Right lung (tissue), 5 donors: ENCODE data around the gene AADACL3. TPM values are rescaled to one million over a fixed set of nuclear protein-coding genes. Genes with fewer than 3 reads are reported as not detected.
"Not testable (repeated sequence)": the region's sequence is repeated elsewhere in the genome, so short reads cannot be mapped to it uniquely, and the experiment has no call there.

Source experiments
- DNase-seq, 2 donors: peaks; one replicate each; pipeline ENCODE4 v3.0.0-alpha.2; 2013
- polyA plus RNA-seq, 5 donors: library from polyadenylated mRNA; unstranded; fragments of 120-200 nt; gene quantifications; one replicate each; pipeline versions ENCODE4 v1.2.1 to v1.2.3, GENCODE V29; 2013; ENCODE audit warnings: inconsistent platforms in 1 of 5, low replicate concordance in 1 of 5; ENCODE audit not compliant: insufficient read length in 5 of 5, insufficient read depth in 1 of 5

AADACL3 gene
- polyA plus RNA-seq, 5 donors: not detected

DNA sequence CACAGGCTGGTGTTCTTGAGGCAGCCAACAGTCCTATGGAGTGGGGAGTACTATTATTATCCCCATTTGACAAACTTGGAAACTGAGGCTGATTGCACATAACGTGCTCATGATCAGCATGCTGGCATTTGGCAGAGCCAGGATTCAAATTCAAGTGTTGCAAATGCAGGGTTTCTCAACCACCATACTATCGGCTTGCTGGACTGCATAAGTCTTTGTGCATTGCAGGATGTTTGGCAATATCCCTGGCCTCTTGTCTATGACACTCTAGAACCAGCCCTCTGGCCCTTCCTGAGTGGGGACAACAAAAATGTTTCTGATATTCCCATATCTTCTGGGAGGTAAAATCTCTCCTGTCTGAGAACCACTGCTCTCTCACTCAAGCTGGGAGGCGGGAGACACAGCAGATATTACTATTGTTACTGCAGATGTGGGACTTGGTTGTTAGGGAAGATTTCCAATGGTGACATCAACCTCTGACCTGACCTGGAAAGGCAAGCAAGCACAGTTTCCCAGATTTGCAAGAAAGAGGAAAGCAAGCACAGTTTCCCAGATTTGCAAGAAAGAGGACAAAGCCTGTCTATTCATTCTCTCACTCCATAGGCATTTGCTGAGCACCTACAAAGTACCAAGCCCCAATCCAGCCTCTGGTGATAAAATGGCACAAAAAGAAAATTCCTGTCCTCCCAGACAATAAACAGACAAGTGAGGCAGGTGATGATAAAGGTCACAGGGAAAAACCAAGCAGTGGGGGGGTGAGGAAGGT is 1.0 kb upstream of the AADACL3 start:
- DNase-seq: no peak

DNA sequence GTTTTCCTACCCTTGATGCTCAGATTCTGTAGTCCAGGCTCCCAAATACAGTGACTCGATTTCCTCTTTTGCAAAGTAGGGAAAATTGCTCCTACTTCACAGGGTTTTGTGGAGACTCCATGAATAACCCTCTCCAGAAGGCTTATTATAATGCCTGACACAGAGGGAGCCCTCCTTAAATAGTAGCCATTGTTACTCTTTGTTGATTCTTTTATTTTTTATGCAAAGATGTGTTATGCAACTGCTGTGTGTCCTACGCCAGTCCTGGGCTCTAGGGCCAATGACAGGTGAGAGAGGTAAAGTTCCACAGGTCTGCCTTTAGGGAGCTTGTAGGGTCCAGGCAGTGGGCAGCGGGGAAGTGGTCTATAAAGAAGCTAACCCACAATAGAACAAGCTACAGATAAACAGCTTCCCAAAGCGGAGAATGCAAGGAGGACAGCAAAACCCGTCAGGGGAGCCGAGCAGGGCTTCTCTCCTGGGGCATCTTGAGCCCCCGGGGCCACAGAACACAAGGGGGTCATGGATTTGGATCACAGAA is 1.5 kb downstream of the AADACL3 start:
- no peak for DNase-seq

DNA sequence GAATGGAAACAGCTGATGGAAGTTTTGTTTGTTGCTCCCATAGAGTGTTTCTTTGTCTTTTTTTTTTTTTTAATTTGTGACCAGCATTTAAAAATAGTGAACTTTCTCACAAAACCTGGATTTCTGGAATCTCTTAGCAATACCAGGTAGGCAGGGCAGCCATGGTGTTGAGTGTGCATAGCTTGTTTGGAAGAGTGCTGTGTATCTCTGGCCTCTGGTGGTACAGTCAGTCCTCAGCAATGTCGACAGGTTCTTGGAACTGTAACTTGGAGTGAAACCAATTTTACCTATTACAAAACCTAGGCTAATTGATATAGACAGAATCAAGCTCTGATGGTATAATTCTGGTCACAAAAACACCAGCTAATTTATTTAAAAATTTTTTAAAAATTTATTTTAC is 6.7 kb downstream of the AADACL3 start:
- no peak for DNase-seq

DNA sequence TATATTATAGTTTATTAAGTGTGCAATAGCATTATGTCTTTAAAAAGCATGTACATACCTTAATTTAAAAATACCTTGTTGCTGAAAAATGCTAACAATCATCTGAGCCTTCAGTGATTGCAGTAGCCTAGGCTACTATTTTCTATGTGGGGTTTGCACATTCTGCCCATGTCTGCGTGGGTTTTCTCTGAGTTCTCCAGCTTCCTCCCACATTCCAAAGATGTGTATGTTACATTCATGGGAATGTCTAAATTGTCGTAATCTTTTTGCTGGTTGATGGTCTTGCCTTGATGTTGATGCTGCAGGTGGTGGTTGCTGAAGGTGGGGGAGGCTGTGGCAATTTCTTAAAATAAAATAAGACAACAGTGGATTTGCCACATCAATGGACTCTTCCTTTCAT is 12.5 kb downstream of the AADACL3 start:
- no peak for DNase-seq

DNA sequence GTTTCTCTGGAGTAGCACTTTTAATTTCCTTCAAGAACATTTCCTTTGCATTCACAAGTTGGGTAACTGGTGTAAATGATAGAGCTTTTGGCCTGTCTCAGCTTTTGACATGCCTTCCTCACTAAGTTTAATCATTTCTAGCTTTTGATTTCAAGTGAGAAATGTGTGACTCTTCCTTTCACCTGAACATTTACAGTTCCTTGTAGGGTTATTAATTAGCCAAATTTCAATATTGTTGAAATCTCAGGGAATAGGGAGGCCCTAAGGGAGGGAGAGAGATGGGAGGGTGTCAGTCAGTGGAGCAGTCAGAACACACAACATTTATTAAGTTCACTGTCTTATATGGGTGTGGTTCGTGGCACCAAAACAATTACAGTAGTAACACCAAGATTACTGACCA is 14.2 kb downstream of the AADACL3 start:
- no peak for DNase-seq

DNA sequence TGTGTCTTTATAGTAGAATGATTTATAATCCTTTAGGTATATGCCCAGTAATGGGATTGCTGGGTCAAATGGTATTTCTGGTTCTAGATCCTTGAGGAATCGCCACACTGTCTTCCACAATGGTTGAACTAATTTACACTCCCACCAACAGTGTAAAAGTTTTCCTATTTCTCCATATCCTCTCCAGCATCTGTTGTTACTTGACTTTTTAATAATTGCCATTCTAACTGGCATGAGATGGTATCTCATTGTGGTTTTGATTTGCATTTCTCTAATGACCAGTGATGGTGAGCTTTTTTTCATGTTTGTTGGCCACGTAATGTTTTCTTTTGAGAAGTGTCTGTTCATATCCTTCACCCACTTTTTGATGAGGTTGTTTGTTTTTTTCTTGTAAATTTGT is 15.2 kb downstream of the AADACL3 start:
- DNase-seq: not testable (repeated sequence)

DNA sequence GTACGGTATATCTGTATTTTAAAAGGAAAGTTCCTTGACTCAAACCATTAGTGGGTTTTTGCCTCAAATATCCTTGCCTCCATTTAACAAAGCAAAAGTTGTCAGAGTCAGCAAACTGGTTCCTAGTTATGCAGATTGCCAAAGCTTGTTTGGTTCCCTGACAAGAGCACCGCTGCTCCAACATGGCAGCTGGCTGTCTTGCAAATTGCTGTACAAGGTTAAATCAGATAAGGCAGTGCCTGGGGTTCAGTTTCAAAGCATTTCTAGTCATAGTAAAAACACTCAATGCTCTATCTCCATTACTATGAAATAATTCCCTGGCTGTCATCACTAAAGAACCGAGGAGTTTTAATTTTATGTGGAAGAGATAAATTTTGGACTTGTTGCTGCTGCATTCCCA is 18.7 kb downstream of the AADACL3 start:
- no peak for DNase-seq

DNA sequence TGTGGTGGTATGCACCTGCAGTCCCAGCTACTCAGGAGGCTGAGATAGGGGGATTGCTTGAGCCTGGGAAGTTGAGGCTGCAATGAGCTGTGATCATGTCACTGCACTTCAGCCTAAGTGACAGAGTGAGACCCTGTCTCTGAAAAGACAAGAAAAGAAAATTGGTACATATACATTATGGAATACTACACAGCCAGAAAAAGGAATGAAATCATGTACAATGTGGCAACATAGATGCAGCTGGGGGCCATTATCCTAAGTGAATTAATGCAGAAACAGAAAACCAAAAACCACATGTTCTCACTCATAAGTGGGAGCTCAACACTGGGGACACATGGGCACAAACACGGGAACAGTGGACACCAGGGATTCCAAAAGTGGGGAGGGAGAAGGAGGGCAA is 23.0 kb downstream of the AADACL3 start:
- DNase-seq: no peak

DNA sequence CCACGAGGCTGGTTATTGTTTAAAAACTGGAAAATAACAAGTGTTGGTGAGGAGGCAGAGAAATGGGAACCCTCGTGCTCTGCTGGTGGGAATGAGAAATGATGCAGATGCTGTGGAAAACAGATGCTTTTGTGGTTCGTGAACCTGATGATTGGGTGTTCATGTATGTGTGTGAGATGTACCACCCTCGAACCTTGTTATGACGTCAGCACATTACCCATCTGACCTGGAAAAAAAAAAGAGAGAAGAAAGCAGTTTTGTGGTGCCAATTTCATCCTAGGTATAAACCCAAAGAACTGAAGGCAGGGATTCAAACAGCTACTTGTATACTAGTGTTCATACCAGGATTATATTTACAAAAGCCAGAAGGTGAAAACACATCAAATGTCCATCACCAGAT is 23.7 kb downstream of the AADACL3 start:
- no peak for DNase-seq

DNA sequence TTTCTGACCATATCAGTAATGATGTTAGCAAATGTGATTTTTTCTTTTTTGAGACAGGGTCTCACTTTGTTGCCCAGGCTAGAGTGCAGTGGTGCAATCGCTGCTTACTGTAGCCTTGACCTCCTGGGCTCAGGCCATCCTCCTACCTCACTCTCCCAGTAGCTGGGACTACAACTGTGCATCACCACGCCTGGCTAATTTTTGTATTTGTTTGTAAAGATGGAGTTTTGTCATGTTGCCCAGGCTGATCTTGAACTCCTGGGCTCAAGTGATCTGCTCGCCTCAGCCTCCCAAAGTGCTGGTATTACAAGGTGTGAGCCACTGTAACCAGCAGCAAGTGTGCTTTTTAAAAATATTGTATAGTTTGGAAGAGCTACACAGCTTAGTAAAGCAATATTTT is 26.0 kb downstream of the AADACL3 start:
- no peak for DNase-seq

DNA sequence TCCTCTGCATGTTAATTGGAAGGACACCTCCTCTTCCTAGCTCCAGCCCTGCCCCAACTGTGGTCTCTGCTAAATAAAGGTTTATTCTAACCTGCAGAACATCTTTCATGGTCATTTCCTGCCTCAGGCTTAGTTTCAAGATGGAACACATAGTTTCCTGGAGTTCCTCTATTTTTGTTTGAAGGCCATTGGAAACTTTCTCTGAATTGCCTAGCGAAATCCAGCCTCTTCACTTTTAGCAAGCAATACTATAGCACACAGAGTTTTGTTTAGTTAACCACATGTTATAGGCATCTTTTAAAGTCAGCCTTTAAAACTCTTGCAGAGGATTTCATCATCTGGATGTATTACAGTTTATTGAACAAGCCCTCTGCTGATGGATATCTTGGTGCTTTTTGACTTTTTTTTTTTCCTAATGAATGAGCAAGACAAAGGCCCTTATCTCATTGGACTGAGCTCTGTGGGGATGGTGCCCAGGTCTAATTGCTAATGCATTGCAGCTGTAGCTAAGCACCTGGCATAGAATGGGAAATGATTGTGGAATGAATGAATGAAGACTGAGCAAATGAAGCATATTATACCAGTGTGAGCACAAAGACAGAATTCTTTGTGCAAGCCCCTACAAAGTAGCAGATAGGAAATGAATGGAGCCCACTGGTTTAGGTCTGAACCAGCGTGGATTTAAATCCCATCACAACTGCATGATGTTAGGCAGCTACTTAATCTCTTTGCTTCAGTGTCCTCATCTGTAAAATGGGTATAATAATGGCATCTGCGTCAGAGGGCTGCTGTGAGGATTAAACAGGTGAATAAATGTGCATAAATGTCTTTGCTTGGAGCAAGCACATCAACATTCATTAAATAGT is 29.4 kb downstream of the AADACL3 start:
- no peak for DNase-seq

DNA sequence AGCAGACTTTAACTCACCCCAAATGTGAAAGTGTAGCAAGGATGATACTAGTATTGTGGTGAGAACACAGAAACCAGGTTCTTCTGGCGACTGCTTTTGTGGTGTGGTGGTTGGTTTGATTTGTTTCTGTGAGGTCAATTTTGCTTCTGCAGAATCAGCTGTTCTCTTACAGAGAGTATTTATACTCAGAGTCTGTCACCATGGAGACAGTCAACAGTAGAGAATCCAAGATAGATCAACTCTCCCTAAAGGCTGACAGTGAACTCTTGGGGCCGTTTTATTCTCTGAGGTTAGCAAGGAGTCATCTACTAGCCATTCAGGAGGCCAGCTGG is 30.0 kb downstream of the AADACL3 start, which contains the start of gene CFAP107:
Gene CFAP107 (plus strand): TSS at position 209 of the 332 bp plus-strand sequence. CDS start 231 bp downstream, outside the sequence.
- DNase-seq: peak in 1 of 2 donors; percentile 16

DNA sequence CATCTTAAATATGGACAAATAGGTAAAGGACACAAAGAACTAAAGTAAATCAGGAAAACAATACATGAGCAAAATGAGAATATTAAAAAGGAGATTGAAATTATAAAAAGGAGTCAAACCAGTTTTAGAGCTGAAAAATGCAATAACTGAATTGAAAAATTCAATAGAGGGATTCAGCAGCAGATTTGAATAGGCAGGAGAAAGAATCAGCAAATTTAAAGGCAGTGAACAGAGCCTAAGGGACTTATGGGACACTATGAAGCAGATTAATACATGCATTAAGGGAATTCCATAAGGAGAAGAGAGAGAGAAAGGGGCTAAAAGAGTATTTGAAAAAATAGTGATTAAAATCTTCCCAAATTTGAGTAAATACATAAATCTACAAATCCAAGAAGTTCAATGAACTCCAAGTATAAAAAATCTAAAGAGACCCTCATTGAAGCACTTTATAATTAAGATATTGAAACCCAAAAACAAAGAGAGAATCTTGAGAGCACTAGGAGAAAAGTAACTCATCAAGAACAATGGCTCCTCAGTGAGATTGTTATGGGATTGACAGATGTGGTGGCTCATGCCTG is 33.0 kb downstream of the AADACL3 start:
- no peak for DNase-seq

DNA sequence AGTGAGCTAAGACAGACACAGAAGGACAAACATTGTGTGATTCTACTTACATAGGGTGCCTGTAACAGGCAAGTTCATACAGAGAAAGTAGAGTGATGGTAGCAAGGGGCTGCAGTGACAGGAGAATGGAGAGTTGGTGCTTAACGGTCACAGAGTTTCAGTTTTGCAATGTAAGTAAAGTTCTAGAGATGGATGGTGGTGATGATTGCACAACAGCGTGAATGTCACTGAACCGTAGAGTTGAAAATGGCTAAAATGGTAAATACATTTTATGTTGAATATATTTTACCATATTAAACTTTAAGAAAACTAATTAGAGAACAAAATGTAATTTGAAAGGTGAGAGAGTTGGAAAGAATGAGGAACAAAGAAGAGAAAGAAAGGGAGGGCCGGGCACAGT is 38.8 kb downstream of the AADACL3 start:
- no peak for DNase-seq

DNA sequence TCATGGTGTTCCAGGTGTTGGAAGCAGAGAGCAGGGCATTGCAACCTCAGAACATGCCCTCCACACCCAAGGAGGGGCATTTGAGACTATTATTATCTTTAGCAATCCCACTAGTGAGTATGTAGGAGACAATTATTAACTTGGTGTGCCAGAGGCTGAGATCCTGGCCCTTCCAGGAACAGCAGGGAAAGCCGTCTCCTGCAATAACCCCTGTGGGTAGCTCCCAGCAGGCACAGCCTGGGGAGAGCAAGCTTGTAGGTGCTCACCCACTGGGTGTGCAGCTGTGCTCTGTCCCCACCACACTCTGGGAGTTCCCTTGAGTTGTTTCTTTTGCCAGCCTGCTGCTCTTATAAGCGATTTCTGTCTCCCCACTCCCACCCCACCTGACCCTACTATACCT is 40.4 kb downstream of the AADACL3 start:
- no peak for DNase-seq

DNA sequence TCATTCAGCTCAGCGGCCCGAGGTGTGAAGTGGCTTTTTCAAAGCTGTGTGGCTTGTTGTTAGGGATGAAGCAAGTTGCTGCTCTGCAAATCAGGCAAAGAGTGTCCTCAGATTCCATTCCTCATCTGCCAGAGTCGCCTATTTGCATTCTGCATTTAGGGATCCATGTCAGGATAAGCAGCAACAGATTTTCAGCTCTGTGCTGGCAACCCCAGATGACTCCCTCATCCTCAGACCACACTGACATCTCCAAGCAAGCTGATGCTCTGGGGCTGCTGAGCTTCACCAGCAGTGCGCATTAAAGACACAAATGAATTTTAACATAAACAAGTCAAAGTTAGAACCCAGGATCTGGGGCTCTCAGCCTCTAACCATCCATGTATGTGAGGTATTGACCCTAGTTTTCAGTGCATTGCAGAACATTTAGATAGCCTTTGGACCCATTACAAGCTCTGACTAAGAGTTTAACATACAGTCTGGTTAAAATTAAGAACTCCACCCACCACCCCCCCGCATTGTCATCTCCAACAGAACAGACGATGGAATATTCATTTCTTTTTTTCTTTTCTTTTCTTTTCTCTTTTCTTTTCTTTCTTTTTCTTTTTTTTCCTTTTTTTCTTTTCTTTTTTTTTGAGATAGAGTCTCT is 41.0 kb downstream of the AADACL3 start:
- DNase-seq: no peak

DNA sequence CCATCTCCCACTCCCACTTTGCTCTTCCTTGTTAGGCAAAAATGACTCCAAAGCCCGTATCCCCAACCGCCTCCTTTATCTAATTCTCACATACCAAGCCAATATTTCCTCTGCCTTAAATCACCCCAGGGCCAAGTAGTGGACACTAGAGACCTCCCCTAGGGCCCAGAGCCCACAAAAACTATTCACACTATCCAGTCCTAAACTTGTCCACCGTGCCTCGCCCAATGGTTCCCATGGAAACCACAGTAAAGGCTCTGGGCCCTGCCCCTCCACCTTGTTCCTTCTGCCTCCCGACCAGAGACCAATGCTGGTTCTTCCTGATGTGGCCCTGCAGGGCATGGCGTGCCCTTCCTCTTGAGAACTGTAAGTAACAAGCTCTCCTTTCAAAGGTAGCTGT is 41.9 kb downstream of the AADACL3 start:
- DNase-seq: no peak

DNA sequence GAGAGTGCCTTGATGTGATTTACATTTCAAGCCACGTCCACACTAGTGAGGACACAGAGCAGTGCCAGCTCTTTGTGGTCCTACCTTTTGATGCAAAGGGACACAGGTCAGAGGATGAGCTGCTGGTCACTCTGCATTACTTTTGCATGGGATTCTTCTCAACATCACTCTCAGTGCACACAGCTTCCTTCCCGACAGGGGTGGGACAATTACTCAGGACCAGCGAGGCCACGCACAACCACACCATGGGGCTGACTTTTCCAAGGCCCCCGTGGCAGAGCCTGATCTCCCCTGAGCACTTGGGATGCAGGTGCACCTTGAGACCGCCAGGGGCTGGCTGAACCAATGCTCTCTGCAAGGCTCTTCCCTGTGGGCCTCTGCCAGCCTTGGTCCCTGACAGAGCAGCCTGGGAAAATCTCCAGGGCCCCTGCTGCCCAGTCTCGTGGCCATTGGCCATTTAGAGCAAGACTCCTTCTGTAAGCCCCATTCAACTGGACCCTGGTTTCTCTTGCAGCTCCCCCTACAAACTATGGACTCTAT is 44.4 kb downstream of the AADACL3 start:
- no peak for DNase-seq

DNA sequence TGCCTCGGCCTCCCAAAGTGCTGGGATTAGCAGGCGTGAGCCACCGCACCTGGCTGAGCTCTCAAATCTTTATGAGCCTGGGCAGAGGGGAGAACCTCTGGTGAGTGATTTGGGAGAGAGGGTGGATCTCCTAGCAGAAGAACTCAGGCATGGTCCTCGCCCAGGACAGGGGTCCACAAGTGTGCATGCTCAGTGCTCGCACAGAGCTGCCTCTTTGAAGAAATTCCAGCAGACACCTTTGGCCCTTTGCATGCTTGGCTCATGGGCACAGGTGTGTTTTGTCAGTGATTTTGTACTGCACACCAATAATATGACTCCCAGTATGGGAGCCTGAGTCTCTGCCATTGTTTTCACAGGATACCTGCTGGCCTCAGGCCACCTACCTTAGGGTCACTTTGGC is 45.9 kb downstream of the AADACL3 start:
- no peak for DNase-seq

DNA sequence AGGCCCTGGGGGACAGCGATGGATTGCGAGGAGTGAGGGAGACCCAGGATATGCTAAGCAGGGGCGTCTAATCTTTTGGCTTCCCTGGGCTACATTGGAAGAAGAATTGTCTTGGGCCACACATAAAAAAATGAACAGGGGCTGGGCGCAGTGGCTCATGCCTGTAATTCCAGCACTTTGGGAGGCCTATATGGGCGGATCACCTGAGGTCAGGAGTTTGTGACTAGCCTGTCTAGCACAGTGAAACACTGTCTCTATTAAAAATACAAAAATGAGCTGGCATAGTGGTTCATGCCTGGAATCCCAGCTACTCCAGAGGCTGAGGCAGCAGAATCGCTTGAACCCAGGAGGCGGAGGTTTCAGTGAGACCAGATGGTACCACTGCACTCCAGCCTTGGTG is 46.9 kb downstream of the AADACL3 start:
- DNase-seq: no peak

DNA sequence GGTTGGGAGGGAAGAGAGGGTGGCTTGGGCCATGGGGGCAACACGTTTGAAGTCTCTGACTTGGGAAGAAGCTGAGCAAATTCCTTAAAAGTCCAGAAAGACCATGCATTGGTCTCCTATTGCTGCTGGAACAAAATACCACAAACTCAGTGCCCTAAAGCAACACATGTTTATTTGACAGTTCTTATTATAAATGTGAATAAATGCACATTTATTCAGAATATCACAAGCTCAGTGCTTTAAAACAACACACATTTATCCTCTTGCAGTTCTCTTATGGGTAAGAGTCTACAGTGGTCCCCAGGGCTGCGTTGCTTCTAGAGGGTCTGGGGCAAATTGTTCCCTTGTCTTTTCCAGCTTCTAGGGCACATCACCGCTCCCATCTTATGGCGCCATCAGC is 47.6 kb downstream of the AADACL3 start:
- DNase-seq: no peak

DNA sequence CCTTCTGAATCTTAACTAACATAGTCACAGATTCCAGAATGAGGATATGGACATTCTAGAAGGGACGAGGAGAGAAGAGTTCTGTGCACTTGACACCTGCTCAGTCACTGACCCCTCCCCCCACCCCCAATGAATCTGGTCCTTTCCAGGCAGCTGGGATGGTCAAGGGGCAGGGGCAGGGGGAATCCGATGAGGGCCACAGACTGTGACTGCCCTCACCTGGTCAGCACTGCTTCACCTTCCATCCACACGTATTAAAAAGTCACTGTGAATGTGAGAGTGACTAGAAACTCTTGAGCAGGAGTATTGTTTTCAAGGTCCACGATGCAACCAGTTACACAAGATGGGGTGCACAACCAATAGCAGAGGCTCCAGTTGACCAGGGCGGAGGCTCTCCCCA is 48.1 kb downstream of the AADACL3 start:
- no peak for DNase-seq
